ENCODE measurements around the gene ATP5MC2. TPM values are rescaled to one million over a fixed set of nuclear protein-coding genes. Genes with fewer than 3 reads are reported as not detected.
A peak's percentile ranks its signal among the peaks of the same experiment; 100 is the strongest.

Gene ATP5MC2
- polyA plus RNA-seq (2011; rRNA removed), result 402 and 678 TPM in 2 replicates
- 681 and 867 TPM in 2 replicates for polyA plus RNA-seq (2012; cell fraction: cytosol; rRNA removed)
- 456 and 509 TPM in 2 replicates for polyA plus RNA-seq (2012; cell fraction: nucleus; rRNA removed)
- polyA plus RNA-seq (2017; fragmentation: RNase III; extraction: RNeasy Plus Mini Kit Qiagen cat#74134 plus additional on column Dnase treatment), result 540 to 553 TPM (median 542 TPM) in 3 replicates
- polyA minus RNA-seq (2011; rRNA and poly(A)+ RNA removed), result 1,209 and 1,762 TPM in 2 replicates

DNA sequence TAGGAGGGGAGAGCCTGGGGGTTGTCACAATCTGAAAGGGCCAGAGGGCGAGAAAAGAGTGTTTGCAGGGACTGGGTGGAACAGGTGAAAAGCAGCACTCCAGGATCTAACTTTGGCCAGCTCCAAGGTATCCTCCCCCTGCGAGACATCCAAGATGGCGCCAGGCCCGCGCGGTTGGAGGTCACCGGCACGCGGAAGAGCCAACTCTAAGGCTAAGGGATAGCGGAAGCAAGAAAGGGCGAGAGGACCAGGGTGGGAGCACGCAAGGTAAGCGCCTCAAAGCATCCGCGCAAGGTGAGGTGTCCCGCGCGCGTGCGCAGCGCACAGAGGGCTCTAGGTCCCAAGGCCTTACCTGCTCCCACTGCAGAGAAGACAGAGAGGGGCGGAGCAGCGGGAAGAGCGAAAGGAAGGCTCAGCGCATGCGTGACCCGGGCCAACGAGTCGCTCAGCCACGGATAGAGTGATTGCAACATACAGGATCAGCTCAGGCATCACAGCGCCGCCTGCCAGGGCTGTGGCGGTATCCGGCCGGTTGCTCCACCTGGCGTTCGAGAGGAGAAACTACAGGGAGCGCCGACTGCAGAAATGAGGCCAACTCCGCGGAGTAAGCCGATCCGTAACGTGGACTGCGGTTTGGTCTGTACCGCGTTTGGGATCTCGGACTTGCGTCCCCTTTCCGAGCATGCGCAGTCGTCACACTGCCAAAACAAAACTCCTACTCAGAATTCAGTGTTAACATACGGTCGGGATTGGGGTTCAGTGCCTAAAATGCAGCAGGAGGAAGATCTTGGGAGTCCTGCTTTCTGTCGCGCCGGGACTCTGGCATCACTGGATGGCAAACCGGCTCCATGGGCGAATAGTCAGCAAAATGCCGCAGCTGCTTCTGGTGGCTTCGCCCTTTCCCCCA lies at the start of gene ATP5MC2:
Gene ATP5MC2 (minus strand): TSS at position 383 of the 907 bp plus-strand sequence. CDS start 3,469 bp downstream, outside the sequence.
- Histone ChIP-seq H3K4me1 (peaks cover 19% of the 10 kb centered on the region; the same call in 2 of the 3 replicates), H3K9me3 (no peaks in the 10 kb centered on the region), H3K27ac (peak within 1 kb of the TSS; percentile 91 to 94), H3K4me3 (peak within 1 kb of the TSS; percentile 70), H3K4me2 (peak within 1 kb of the TSS; percentile 83)
- 5% methylated on average over 61 of the region's 61 CpGs for WGBS (ENCODE audit: missing lambda C conversion rate)
- ChIA-PET CTCF (interaction anchor here (0.5 to 11.3 kb wide), 64 partner anchors 8 to 310 kb away, joined by 3 to 148 read pairs (median 4); partner anchors contain the start of genes ATF7, CALCOCO1 and TARBP2), POLR2A (interaction anchor here (0.5 to 1.9 kb wide), 17 partner anchors 10 to 175 kb away, joined by 3 to 43 read pairs (median 5); partner anchors contain the start of genes ATF7 and TARBP2)
- ATAC-seq (peak; percentile 96), FAIRE-seq (peak; percentile 92), DNase-seq (ENCODE audit: low read depth in 1 of 2, low spot score in 1 of 2) (peak; percentile 98 to 100)
- TF ChIP-seq, protein P1, sequence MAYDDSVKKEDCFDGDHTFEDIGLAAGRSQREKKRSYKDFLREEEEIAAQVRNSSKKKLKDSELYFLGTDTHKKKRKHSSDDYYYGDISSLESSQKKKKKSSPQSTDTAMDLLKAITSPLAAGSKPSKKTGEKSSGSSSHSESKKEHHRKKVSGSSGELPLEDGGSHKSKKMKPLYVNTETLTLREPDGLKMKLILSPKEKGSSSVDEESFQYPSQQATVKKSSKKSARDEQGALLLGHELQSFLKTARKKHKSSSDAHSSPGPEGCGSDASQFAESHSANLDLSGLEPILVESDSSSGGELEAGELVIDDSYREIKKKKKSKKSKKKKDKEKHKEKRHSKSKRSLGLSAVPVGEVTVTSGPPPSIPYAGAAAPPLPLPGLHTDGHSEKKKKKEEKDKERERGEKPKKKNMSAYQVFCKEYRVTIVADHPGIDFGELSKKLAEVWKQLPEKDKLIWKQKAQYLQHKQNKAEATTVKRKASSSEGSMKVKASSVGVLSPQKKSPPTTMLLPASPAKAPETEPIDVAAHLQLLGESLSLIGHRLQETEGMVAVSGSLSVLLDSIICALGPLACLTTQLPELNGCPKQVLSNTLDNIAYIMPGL (CRISPR knock-in tag; IDR thresholded peaks at IDR 0.05; ENCODE audit: borderline replicate concordance), result 0 out of 2 replicates have a peak, but pooled peaks have one; percentile 75
- TF ChIP-seq CHD2 (IDR thresholded peaks at IDR 0.05; ENCODE audit: low read length, partially characterized antibody) (peak; percentile 48), HDAC2 (IDR thresholded peaks at IDR 0.05) (no peak), SMC3 (IDR thresholded peaks at IDR 0.05) (peak; percentile 99), HEYL (CRISPR knock-in tag; IDR thresholded peaks at IDR 0.05) (0 out of 2 replicates have a peak, but pooled peaks have one; percentile 68), POLR2AphosphoS2 (conservative IDR thresholded peaks at IDR 0.05; ENCODE audit: low read length) (no peak), ZFP36 (IDR thresholded peaks at IDR 0.05; ENCODE audit: borderline replicate concordance, partially characterized antibody) (no peak), KDM5A (IDR thresholded peaks at IDR 0.05) (peak; percentile 69; the same call in 1 of the 2 replicates), RFX5 (IDR thresholded peaks at IDR 0.05) (peak; percentile 41; the same call in 1 of the 2 replicates), TFCP2L1 (CRISPR knock-in tag; IDR thresholded peaks at IDR 0.05) (peak; percentile 33; the same call in 1 of the 2 replicates), NPAS2 (CRISPR knock-in tag; IDR thresholded peaks at IDR 0.05; ENCODE audit: borderline replicate concordance) (no peak), RAD21 (conservative IDR thresholded peaks at IDR 0.05 in 1 of 2, IDR thresholded peaks at IDR 0.05 in 1 of 2) (peak; percentile 91 to 94), NFE2L2 (conservative IDR thresholded peaks at IDR 0.05; ENCODE audit: low read length) (no peak), ZC3H11A (IDR thresholded peaks at IDR 0.05) (no peak), ZNF302 (CRISPR knock-in tag; IDR thresholded peaks at IDR 0.05) (0 out of 2 replicates have a peak, but pooled peaks have one; percentile 64), KDM1A (IDR thresholded peaks at IDR 0.05; ENCODE audit: low read depth) (no peak), HOXA7 (CRISPR knock-in tag; IDR thresholded peaks at IDR 0.05) (0 out of 2 replicates have a peak, but pooled peaks have one; percentile 10), CEBPB (IDR thresholded peaks at IDR 0.05) (peak; percentile 94 to 99), EHMT2 (IDR thresholded peaks at IDR 0.05; ENCODE audit: low read depth) (peak; percentile 67; the same call in 1 of the 2 replicates), MAZ (IDR thresholded peaks at IDR 0.05; ENCODE audit: borderline replicate concordance, low read depth, low read length) (no peak), NR3C1 (IDR thresholded peaks at IDR 0.05) (no peak), CBX2 (IDR thresholded peaks at IDR 0.05; ENCODE audit: borderline replicate concordance, low read depth) (no peak), EP300 (IDR thresholded peaks at IDR 0.05) (no peak), POLR2A (IDR thresholded peaks at IDR 0.05; ENCODE audit: low read length) (peak; percentile 92), ZSCAN20 (CRISPR knock-in tag; IDR thresholded peaks at IDR 0.05) (peak; percentile 77; the same call in 1 of the 2 replicates), RCOR1 (IDR thresholded peaks at IDR 0.05; ENCODE audit: low read depth, low read length) (no peak), FOSL2 (IDR thresholded peaks at IDR 0.05) (no peak), FOSL2 (CRISPR knock-in tag; IDR thresholded peaks at IDR 0.05) (peak; percentile 27), BHLHE40 (IDR thresholded peaks at IDR 0.05; ENCODE audit: low read depth, low read length) (no peak), CBX8 (IDR thresholded peaks at IDR 0.05) (no peak)
- TF ChIP-seq, protein P2, sequence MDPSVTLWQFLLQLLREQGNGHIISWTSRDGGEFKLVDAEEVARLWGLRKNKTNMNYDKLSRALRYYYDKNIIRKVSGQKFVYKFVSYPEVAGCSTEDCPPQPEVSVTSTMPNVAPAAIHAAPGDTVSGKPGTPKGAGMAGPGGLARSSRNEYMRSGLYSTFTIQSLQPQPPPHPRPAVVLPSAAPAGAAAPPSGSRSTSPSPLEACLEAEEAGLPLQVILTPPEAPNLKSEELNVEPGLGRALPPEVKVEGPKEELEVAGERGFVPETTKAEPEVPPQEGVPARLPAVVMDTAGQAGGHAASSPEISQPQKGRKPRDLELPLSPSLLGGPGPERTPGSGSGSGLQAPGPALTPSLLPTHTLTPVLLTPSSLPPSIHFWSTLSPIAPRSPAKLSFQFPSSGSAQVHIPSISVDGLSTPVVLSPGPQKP (IDR thresholded peaks at IDR 0.05; ENCODE audit: low read depth, low read length), result no peak
- TF ChIP-seq, protein P3, sequence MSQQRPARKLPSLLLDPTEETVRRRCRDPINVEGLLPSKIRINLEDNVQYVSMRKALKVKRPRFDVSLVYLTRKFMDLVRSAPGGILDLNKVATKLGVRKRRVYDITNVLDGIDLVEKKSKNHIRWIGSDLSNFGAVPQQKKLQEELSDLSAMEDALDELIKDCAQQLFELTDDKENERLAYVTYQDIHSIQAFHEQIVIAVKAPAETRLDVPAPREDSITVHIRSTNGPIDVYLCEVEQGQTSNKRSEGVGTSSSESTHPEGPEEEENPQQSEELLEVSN (IDR thresholded peaks at IDR 0.05; ENCODE audit: borderline replicate concordance, low read depth), result peak; percentile 84
- TF ChIP-seq, protein P4, sequence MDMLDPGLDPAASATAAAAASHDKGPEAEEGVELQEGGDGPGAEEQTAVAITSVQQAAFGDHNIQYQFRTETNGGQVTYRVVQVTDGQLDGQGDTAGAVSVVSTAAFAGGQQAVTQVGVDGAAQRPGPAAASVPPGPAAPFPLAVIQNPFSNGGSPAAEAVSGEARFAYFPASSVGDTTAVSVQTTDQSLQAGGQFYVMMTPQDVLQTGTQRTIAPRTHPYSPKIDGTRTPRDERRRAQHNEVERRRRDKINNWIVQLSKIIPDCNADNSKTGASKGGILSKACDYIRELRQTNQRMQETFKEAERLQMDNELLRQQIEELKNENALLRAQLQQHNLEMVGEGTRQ (IDR thresholded peaks at IDR 0.05), result peak; percentile 23; the same call in 1 of the 2 replicates
- TF ChIP-seq, protein P5, sequence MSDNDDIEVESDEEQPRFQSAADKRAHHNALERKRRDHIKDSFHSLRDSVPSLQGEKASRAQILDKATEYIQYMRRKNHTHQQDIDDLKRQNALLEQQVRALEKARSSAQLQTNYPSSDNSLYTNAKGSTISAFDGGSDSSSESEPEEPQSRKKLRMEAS (IDR thresholded peaks at IDR 0.05), result peak; percentile 98
- TF ChIP-seq, protein P6, sequence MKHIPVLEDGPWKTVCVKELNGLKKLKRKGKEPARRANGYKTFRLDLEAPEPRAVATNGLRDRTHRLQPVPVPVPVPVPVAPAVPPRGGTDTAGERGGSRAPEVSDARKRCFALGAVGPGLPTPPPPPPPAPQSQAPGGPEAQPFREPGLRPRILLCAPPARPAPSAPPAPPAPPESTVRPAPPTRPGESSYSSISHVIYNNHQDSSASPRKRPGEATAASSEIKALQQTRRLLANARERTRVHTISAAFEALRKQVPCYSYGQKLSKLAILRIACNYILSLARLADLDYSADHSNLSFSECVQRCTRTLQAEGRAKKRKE (CRISPR knock-in tag; IDR thresholded peaks at IDR 0.05; ENCODE audit: low read depth), result peak; percentile 89

Data from A549 (cell line).